HEK293 (cell line): ENCODE measurements around the gene PGAM4.

ENCODE experiments used
- CTCF ChIA-PET: fragments of 350-600 bp; formaldehyde crosslinking; extraction: SDS; loops from one replicate; lab custom pipeline; 2021; ENCODE audit warnings: antibody characterized with exemption; lab: Yijun Ruan, JAX
- POLR2A ChIA-PET: fragments of 300-600 bp; formaldehyde crosslinking; extraction: SDS; loops from one replicate; lab custom pipeline; 2020; ENCODE audit warnings: antibody characterized with exemption, inconsistent platforms; lab: Yijun Ruan, JAX
- H3K27ac ChIP-seq: fragments of 200-500 bp; sonication (Bioruptor generic); 2 replicates; pipeline ENCODE4 v1.5.1; 2014; ENCODE audit warnings: low read depth, low read length, control low read depth, inconsistent platforms; ENCODE audit errors: extremely low read depth
- H3K36me3 ChIP-seq, 2 experiments: fragments of 200-500 bp in 1 of 2; sonication (Bioruptor generic) in 1 of 2; 1 replicate in 1 of 2; 2 replicates in 1 of 2; pipeline ENCODE4 v1.5.1; 2014 to 2017; ENCODE audit warnings: inconsistent platforms in 2 of 2, low read length in 2 of 2; ENCODE audit not compliant: control insufficient read depth in 2 of 2, insufficient read depth in 1 of 2
- H3K4me1 ChIP-seq: fragments of 200-500 bp; sonication (Bioruptor generic); 2 replicates; pipeline ENCODE4 v1.5.1; 2014; ENCODE audit warnings: mild to moderate bottlenecking, low read length, inconsistent platforms; ENCODE audit not compliant: control insufficient read depth, insufficient read depth
- H3K4me3 ChIP-seq: 2 replicates; pipeline ENCODE4 v1.5.1; 2011; ENCODE audit warnings: low read depth, mild to moderate bottlenecking, control low read depth, low read length, moderate library complexity
- H3K9me3 ChIP-seq: fragments of 200-500 bp; sonication (Bioruptor generic); 2 replicates; pipeline ENCODE4 v1.5.1; 2014; ENCODE audit warnings: low read depth, low read length, inconsistent platforms; ENCODE audit not compliant: control insufficient read depth, insufficient read depth
- HOXA7 ChIP-seq: sonication (generic); formaldehyde crosslinking; IDR thresholded peaks from 2 replicates; pipeline ENCODE4 v1.8.1; 2022; ENCODE audit warnings: missing genetic modification reagents, borderline replicate concordance
- KLF8 ChIP-seq: fragments of 450-650 bp; formaldehyde crosslinking; IDR thresholded peaks from 2 replicates; pipeline ENCODE4 v1.5.1; 2016; ENCODE audit warnings: missing biosample characterization, missing genetic modification characterization
- KLF9 ChIP-seq: fragments of 450-650 bp; formaldehyde crosslinking; IDR thresholded peaks from 2 replicates; pipeline ENCODE4 v1.5.1; 2016; ENCODE audit warnings: missing biosample characterization, missing genetic modification characterization, low read depth
- MZF1 ChIP-seq: fragments of 450-650 bp; formaldehyde crosslinking; IDR thresholded peaks from 2 replicates; pipeline ENCODE4 v1.5.1; 2017; ENCODE audit warnings: missing biosample characterization, missing genetic modification characterization, borderline replicate concordance
- OVOL3 ChIP-seq: fragments of 450-650 bp; formaldehyde crosslinking; IDR thresholded peaks from 2 replicates; pipeline ENCODE4 v1.5.1; 2016; ENCODE audit warnings: missing biosample characterization, missing genetic modification characterization
- SALL2 ChIP-seq: fragments of 450-650 bp; formaldehyde crosslinking; IDR thresholded peaks from 2 replicates; pipeline ENCODE4 v1.5.0; 2017; ENCODE audit warnings: missing biosample characterization, mild to moderate bottlenecking, missing genetic modification characterization, borderline replicate concordance
- ZBTB11 ChIP-seq: fragments of 450-650 bp; formaldehyde crosslinking; conservative IDR thresholded peaks from 2 replicates; pipeline ENCODE4 v1.5.1; 2016; ENCODE audit warnings: low read depth, missing biosample characterization, missing genetic modification characterization
- ZNF37A ChIP-seq: fragments of 450-650 bp; IDR thresholded peaks from 2 replicates; pipeline ENCODE4 v1.5.1; 2018; ENCODE audit warnings: missing biosample characterization, missing genetic modification characterization
- ZNF488 ChIP-seq: fragments of 450-650 bp; formaldehyde crosslinking; IDR thresholded peaks from 2 replicates; pipeline ENCODE4 v1.5.1; 2016; ENCODE audit warnings: missing biosample characterization, missing genetic modification characterization
- ZNF514 ChIP-seq: fragments of 450-650 bp; formaldehyde crosslinking; IDR thresholded peaks from 2 replicates; pipeline ENCODE4 v1.5.1; 2016; ENCODE audit warnings: missing biosample characterization, missing genetic modification characterization
- ZNF521 ChIP-seq: fragments of 450-650 bp; formaldehyde crosslinking; IDR thresholded peaks from 2 replicates; pipeline ENCODE4 v1.5.1; 2017; ENCODE audit warnings: missing biosample characterization, mild to moderate bottlenecking, missing genetic modification characterization
- ZNF529 ChIP-seq: fragments of 450-650 bp; formaldehyde crosslinking; IDR thresholded peaks from 2 replicates; pipeline ENCODE4 v1.5.1; 2017; ENCODE audit warnings: missing genetic modification characterization, missing biosample characterization; ENCODE audit not compliant: insufficient replicate concordance
- ZNF544 ChIP-seq: fragments of 450-650 bp; formaldehyde crosslinking; IDR thresholded peaks from 2 replicates; pipeline ENCODE4 v1.5.0; 2017; ENCODE audit warnings: missing biosample characterization, missing genetic modification characterization
- ZNF558 ChIP-seq: fragments of 450-650 bp; formaldehyde crosslinking; IDR thresholded peaks from 2 replicates; pipeline ENCODE4 v1.5.1; 2016; ENCODE audit warnings: missing biosample characterization, missing genetic modification characterization
- ZNF560 ChIP-seq: fragments of 450-650 bp; formaldehyde crosslinking; IDR thresholded peaks from 2 replicates; pipeline ENCODE4 v1.5.1; 2017; ENCODE audit warnings: missing biosample characterization, missing genetic modification characterization, borderline replicate concordance
- ZNF571 ChIP-seq: fragments of 450-650 bp; formaldehyde crosslinking; IDR thresholded peaks from 2 replicates; pipeline ENCODE4 v1.5.0; 2017; ENCODE audit warnings: missing biosample characterization, missing genetic modification characterization
- ZNF580 ChIP-seq: fragments of 450-650 bp; formaldehyde crosslinking; IDR thresholded peaks from 2 replicates; pipeline ENCODE4 v1.5.1; 2016; ENCODE audit warnings: missing biosample characterization, missing genetic modification characterization
- ZNF585B ChIP-seq: fragments of 450-650 bp; formaldehyde crosslinking; IDR thresholded peaks from 2 replicates; pipeline ENCODE4 v1.5.1; 2016; ENCODE audit warnings: missing biosample characterization, missing genetic modification characterization
- ZNF658 ChIP-seq: fragments of 450-650 bp; formaldehyde crosslinking; IDR thresholded peaks from 2 replicates; pipeline ENCODE4; 2016; ENCODE audit warnings: missing biosample characterization, missing genetic modification characterization
- ZNF707 ChIP-seq: fragments of 450-650 bp; formaldehyde crosslinking; IDR thresholded peaks from 2 replicates; pipeline ENCODE4 v1.5.1; 2016; ENCODE audit warnings: missing biosample characterization, missing genetic modification characterization
- ZNF791 ChIP-seq: fragments of 450-650 bp; formaldehyde crosslinking; IDR thresholded peaks from 2 replicates; pipeline ENCODE4 v1.5.1; 2016; ENCODE audit warnings: missing biosample characterization, missing genetic modification characterization

PGAM4 gene

GRCh38 chrX:77952173-77952572 is 17.3 kb downstream of the PGAM4 start:
- H3K36me3 ChIP-seq: no peaks in the 10 kb centered on the region
- CTCF ChIA-PET: no interaction called here
- H3K27ac ChIP-seq: no peak overlapping the region
- no peak for TF ChIP-seq KLF8 (tag by site-specific recombination)
- no peak for TF ChIP-seq ZNF585B
- TF ChIP-seq MZF1 (tag by site-specific recombination): no peak
- TF ChIP-seq ZNF571: no peak
- TF ChIP-seq ZNF514 (tag by site-specific recombination): no peak
- no peak for TF ChIP-seq OVOL3 (tag by site-specific recombination)
- no peak for TF ChIP-seq ZNF791 (tag by site-specific recombination)
- H3K4me1 ChIP-seq: no peaks in the 10 kb centered on the region
- H3K4me3 ChIP-seq: no peak overlapping the region
- POLR2A ChIA-PET: no interaction called here
- no peaks in the 10 kb centered on the region; the same call in 1 of the 2 replicates for H3K9me3 ChIP-seq

- Histone ChIP-seq H3K4me1 (no peaks in the 10 kb centered on the region), H3K4me3 (no peak overlapping the region), H3K27ac (no peak overlapping the region), H3K9me3 (no peaks in the 10 kb centered on the region; the same call in 1 of the 2 replicates), H3K36me3 (no peaks in the 10 kb centered on the region)
- TF ChIP-seq ZBTB11 (tag by site-specific recombination) (no peak), ZNF529 (tag by site-specific recombination) (no peak), ZNF707 (tag by site-specific recombination) (no peak), KLF8 (tag by site-specific recombination) (no peak), ZNF560 (tag by site-specific recombination) (no peak), ZNF658 (tag by site-specific recombination) (no peak), SALL2 (tag by site-specific recombination) (no peak), ZNF521 (tag by site-specific recombination) (no peak), ZNF37A (tag by site-specific recombination) (no peak), KLF9 (no peak), ZNF580 (tag by site-specific recombination) (no peak), HOXA7 (CRISPR knock-in tag) (no peak), ZNF558 (tag by site-specific recombination) (no peak), ZNF544 (tag by site-specific recombination) (no peak), ZNF488 (no peak)
- POLR2A ChIA-PET: no interaction called here
- CTCF ChIA-PET: no interaction called here
Measured at GRCh38 chrX:77949840-77950239, 19.6 kb downstream of the PGAM4 start.
